NCI-H1417 (cell line): ENCODE measurements around the gene OSBP.
"Not testable (repeated sequence)": the region's sequence is repeated elsewhere in the genome, so short reads cannot be mapped to it uniquely, and the experiment has no call there.

Experiments used
- DNase-seq, 3 experiments: peaks; one replicate each; lab custom pipeline; 2025; lab: John Stamatoyannopoulos, UW

Gene OSBP

DNA sequence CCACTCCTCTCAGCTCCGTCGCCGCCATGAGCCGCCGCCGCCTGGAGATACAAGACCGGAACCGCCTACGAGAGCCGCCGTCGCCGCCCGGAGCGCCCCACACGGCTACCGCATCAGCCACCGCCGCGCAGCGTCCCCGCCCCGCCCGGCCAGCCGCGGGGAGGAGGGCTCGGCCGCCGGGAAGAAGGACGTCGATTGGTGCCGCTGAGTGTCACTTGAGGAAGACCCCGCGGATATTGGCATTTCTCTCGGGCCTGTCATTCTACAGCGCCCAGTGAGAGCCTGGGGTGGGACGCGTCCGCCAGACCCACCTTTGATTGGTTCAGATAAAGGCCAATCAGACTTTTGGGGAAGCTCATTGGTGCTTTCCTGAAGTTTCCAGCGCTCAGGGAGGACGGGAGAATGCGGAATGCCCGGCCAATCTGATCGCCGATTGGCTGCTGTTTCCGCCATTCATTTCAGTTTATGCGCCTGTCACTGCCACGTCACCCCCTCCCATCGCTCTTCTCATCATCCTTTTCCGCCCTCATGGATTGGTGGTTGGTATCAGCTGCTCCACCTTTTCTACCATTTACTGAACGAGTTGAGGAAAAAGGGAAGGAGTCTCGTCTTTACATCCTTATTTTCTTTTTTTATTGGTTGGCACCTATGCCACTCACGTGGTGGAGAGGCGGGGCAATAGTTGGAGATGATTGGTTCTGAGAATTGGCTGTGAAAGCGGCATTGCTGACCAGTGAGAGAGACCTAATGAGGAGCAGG, at the start of gene OSBP:
TSS of gene OSBP (minus strand) at position 138 of the 759 bp plus-strand sequence. CDS start at position 28, 110 bp downstream.
- peak; percentile 99 to 100 (median 100) for DNase-seq

DNA sequence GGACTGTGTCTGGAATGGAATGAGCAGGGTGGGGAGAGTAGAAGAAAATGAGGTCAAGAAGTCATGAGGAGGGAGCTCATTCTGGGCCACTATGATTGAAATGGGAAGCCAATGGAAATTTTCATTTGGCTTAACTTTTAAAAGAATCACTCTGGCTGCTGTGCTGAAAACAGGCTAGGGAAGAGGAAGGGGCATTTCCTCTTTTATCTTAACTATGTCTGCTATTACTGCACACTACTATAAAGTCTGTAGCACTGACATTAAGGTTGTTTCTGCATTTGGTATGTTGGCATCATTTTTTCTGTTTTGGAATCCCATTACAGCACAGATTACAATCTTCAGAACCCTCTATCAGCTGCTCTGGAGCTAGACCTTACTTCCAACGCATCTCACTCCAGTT, 45.0 kb upstream of the OSBP start:
- no peak for DNase-seq

- DNase-seq, result no peak
Measured at GRCh38 chr11:59659981-59660380, 44.4 kb upstream of the OSBP start.

DNA sequence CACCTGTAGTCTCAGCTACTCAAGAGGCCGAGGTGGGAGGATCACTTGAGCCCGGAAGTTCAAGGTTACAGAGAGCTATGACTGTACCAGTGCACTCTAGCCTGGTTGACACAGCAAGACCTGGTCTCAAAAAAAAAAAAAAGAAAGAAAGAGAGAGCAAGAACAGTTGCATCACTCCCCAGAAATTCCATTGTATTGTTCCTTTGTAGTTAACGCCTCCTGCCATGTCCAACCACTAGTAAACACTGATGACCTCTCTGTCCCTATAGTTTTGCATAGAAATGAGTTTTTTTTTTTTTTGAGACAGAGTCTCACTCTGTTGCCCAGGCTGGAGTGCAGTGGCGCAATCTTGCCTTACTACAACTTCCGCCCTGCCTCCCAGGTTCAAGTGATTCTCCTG, 42.5 kb upstream of the OSBP start:
- DNase-seq, result no peak

- DNase-seq, result no peak
Measured at GRCh38 chr11:59654893-59655292, 39.3 kb upstream of the OSBP start.

DNA sequence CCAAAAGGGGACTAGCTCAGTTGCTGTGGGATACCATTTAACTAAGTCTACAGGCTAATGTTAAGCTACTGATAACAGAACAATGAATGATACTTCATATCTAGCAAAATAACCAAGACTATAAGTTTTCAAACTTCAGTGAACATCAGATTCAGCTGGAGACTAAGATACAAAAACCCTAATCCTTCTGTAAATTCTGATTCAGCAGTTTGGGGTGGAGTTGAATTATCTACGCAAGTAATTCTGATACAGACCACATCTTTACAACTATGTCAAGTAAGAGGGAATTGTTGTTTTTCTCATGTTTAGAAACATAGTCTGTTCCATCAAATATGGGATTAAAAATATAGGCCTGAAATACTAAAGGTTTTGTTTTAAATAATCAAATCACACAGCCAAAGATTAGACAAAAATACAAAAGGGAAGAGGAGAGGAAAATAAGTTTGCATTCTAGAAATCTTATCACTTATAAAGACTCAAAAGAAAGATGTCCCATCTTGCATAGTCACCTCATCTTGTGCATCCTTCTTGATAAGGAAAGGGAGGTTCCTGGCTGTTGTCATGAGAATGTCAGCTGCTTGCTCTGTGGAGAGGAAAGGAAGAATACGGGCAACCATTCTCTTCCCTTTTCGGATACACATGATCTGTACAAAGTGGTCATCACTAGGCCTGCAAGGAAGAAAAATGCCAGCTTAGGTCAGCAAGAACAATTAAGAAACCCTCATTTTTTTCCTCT, 31.8 kb upstream of the OSBP start:
- DNase-seq, result no peak

DNA sequence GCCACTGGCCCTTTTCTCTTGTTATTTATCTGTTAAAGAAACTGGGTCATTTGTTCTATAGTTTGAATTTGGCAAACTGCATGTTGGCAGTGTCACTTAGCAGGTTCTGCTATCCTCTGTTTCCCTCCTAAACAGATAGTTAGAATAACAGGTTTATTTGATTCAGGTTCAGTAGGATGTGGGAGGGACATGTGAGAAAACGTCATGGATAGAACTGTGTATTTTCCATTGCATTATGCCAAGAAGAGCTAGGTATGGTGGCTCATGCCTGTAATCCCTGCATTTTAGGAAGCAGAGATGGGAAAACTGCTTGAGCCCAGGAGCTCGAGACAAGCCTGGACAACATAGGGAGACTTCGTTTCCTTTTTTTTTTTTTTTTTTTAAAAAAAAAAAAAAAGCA, 29.0 kb upstream of the OSBP start:
- DNase-seq, result no peak

DNA sequence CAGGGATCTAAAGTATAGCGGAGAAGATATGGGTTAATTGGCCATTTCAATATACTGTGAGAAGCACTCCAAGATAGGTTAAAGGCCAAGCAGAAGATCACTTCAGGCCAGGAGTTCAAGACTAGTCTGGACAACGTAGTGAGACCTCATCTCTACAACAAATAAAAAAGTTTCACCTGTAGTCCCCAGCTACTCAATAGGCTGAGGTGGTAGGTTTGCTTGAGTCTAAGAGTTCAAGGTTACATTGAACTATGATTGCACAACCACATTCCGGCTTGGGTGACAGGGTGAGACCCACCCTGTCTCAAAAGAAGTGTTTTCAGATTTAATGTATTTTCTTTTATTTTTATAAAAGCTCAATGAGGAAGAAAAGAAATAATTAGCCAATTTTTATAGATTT, 27.8 kb upstream of the OSBP start:
- no peak for DNase-seq

- DNase-seq, result no peak
Measured at GRCh38 chr11:59641156-59641555, 25.6 kb upstream of the OSBP start.

DNA sequence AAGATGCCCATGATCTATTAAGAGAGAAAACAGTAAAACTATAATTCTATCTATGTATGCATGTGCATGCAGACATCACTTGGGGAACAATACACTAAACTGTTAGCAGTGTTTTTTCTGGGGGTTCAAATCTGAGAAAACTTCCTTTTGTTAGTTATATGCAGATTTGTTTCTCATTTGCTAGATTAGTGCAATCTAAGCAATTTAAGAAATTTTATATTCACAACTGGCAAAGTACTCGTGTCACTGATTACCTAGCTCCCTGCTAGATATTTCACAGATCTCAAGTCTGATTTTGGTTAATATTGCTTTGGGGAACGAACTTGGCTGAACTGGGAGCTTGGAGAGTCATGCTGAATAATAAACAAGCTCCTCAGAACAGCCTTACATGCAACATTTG, 14.9 kb upstream of the OSBP start:
- DNase-seq, result no peak

GRCh38 chr11:59629996-59630395, 14.4 kb upstream of the OSBP start:
- DNase-seq, result no peak

GRCh38 chr11:59626969-59627368, 11.4 kb upstream of the OSBP start:
- DNase-seq, result not testable (repeated sequence)

GRCh38 chr11:59625703-59626102, 10.1 kb upstream of the OSBP start:
- no peak for DNase-seq

DNA sequence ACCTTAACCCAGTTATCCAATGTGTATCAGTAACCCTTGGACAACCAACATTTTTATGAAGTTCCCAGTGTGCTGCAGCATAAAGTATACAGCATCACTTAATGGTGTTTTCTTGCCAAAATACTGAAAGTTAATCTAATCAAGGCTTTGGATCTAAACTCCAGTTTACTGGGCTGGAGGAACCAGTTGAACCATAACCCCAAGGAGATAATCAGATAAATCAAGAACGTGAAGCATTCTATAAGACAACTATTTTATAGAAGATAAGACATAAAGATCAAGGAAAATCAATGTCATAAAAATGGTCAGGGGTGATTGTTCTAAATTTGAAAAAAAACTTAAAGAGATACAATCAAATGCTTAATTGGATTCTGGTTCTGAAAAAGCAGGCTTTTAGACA, 2.3 kb upstream of the OSBP start:
- DNase-seq, result no peak

- DNase-seq, result no peak
Measured at GRCh38 chr11:59616396-59616982, 915 bp upstream of the OSBP start.

- DNase-seq, result peak; percentile 58 to 71 (median 71)
Measured at GRCh38 chr11:59615120-59615636, 396 bp downstream of the OSBP start.

GRCh38 chr11:59614277-59615119, 1.1 kb downstream of the OSBP start:
- no peak for DNase-seq

GRCh38 chr11:59611570-59612565, 3.7 kb downstream of the OSBP start:
- peak in 2 of 3 experiments; percentile 13 to 75 for DNase-seq

DNA sequence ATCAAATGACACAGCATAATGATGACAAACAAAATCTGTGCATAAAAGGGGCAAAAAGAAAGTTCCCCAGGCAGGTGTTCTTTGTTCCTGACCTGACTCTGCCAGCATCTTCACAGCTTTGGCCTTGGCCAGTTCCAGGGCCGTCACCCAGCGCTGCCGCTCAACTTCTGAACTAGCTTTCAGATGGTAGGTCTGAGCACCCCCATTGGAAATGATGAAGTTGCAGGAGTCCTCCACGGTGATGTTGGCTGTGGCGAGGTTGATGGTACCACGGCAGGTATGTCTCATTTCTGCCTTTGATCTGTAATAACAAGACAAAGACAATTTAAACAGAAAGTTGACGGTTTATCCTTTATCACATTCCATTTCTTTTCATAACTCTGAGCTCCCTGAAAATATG, 5.3 kb downstream of the OSBP start:
- DNase-seq, result no peak

- DNase-seq, result no peak
Measured at GRCh38 chr11:59607703-59608454, 7.7 kb downstream of the OSBP start.
